Astrocyte of the cerebellum (primary cell): Measurements from ENCODE around the gene CSRP1.

Experiments used
- DNase-seq: peaks from one replicate; pipeline ENCODE4 v3.0.0-alpha.2; 2011; ENCODE audit warnings: low read depth
- H3K4me3 ChIP-seq: 2 replicates; pipeline ENCODE4 v1.5.1; 2011; ENCODE audit warnings: mild to moderate bottlenecking, low read depth, low read length, moderate library complexity
- in situ Hi-C: cut with HindIII; loops from 2 replicates; pipeline ENCODE4 v1.10.0; 2017; ENCODE audit warnings: low sequenced_read_pairs
- TF ChIP-seq, protein P1 (sequence below): IDR thresholded peaks from 2 replicates; pipeline ENCODE4 v1.5.1; 2012; ENCODE audit warnings: low read length, low read depth, moderate library complexity, mild to moderate bottlenecking; ENCODE audit errors: missing control alignments

CSRP1 gene

DNA sequence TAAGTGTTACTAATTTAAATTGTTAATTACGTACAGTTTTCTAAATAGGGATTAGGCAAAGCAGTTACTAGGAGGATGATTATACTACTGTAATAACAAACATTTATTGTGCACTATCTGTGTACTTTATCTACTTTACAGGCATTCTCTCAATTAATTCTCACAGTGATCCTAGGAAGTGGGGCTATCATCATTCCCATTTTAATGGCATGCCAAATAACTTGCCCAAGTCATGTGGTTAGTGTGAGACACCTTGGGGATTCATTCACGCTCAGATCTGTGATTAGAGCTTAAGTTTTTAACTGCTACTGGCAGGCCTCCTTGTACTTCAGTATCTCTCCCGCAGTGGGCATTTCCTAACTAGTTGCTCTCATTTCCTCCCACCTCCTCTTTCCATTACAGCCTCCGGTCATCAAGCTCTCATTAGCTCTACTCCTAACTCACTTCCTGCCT, 49.4 kb downstream of the CSRP1 start:
- DNase-seq = no peak
- in situ Hi-C loops = no loop called here
- TF ChIP-seq, protein P1, sequence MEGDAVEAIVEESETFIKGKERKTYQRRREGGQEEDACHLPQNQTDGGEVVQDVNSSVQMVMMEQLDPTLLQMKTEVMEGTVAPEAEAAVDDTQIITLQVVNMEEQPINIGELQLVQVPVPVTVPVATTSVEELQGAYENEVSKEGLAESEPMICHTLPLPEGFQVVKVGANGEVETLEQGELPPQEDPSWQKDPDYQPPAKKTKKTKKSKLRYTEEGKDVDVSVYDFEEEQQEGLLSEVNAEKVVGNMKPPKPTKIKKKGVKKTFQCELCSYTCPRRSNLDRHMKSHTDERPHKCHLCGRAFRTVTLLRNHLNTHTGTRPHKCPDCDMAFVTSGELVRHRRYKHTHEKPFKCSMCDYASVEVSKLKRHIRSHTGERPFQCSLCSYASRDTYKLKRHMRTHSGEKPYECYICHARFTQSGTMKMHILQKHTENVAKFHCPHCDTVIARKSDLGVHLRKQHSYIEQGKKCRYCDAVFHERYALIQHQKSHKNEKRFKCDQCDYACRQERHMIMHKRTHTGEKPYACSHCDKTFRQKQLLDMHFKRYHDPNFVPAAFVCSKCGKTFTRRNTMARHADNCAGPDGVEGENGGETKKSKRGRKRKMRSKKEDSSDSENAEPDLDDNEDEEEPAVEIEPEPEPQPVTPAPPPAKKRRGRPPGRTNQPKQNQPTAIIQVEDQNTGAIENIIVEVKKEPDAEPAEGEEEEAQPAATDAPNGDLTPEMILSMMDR = no peak
- H3K4me3 ChIP-seq = no peak overlapping the region

DNA sequence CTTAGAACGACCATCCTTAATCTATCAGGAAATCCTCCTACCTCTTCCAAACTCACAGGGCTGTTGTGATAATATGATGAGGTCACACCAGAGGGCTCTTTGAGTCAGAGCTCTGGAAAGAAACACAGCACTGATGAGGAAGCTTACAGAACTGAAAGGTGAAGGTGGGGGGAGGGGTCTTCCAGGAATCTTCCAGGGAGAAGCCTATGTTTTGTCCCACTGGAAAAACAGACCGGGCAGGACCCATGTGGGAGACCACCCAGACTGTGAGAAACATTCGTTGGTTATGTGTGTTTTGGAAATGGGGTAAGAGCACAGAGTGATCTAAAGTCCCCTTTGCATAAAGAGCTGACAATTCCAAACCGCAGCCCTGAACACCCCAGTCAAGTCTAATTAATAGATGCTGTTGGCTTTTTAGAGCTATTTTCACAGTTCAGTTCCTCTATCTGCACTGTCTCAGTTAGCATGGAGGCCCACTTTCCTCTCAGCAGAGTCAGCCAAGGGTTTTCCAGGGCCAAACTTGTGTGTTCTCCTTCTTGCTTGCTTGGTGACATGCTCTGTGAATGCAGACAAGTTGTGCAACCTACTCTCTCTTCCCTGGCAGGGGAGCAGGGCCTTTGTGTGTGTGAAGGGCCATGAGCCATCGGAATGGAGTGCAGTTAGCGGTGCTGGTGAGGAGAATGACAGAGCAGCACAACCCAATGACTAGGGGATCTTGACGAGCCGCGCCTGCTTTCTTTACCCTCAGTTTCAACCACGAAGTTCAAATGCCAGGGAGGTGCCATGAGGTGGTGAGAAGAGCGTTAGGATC, 50.2 kb downstream of the CSRP1 start:
- DNase-seq = peak; percentile 79
- TF ChIP-seq, protein P1 = no peak
- H3K4me3 ChIP-seq = no peak overlapping the region
- in situ Hi-C loops = no loop called here

GRCh38 chr1:201455098-201455497, 51.8 kb downstream of the CSRP1 start:
- in situ Hi-C loops = no loop called here
- DNase-seq = no peak
- H3K4me3 ChIP-seq = no peak overlapping the region
- TF ChIP-seq, protein P1 = no peak

- TF ChIP-seq, protein P1 = no peak
- H3K4me3 ChIP-seq = no peak overlapping the region
- in situ Hi-C loops = no loop called here
- no peak for DNase-seq
Measured at GRCh38 chr1:201454608-201455007, 52.3 kb downstream of the CSRP1 start.

DNA sequence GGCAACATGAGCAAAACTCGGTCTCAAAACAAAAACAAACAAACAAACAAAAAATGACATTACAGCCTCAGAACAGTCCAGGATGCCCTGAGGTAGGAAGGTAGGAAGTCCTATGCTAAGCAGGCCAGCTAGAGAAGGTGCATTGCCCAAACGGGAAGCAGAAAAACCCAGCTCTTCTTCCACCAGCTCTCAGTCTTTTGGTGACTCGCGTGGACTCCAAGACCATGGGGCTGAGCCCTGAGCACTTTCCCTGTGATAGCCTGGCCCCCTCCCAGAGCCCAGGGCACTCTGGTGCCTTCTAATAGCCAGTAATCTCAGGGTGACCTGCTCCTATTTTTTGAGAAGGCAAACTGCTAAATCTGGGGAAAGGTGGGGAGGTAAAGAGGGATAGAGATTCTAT, 54.1 kb downstream of the CSRP1 start:
- DNase-seq = no peak
- in situ Hi-C loops = no loop called here
- H3K4me3 ChIP-seq = no peak overlapping the region
- TF ChIP-seq, protein P1 = no peak

DNA sequence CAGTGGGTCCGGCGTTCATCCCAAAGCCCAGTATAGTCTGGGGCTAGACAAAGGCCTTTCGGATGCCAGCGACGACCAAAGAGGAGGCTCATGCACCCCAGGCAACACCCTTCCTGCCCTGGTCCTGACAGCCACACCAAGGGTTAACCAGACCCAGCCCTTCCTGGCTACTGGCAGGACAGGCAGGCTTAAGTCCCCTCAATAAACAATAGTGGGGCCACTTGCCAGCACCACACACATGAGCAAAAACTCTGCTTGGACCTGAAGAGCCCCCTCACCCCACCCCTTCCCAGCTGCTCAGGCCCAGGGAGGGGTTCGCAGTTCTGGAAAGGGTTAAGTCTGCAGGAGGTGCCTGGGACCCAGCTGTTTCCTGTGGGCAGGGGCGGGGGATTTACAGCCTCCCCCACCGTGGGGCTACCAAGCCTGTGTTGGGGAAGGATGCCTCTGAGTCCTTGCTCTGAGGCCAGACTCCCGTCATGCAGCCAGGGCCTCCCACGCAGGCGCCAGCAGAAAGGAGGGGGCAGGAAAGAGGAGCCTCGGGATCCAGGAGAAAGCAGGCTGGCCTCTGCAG, 56.1 kb downstream of the CSRP1 start:
- TF ChIP-seq, protein P1 = no peak
- in situ Hi-C loops = no loop called here
- DNase-seq = peak; percentile 20
- H3K4me3 ChIP-seq = no peak overlapping the region
